Peyer's patch (tissue), 4 donors: ENCODE results near the gene VGLL4.

Experiments
- POLR2A ChIP-seq, 2 donors: fragments of 450-650 bp; IDR thresholded peaks; one replicate each; pipeline ENCODE4 v1.5.1; 2017; ENCODE audit warnings: antibody characterized with exemption in 2 of 2, mild to moderate bottlenecking in 2 of 2, moderate library complexity in 2 of 2
- TF ChIP-seq, protein P1 (sequence below), 6 experiments: fragments of 450-650 bp in 4 of 6; fragments of 200-600 bp in 2 of 6; sonication (generic) in 1 of 6; IDR thresholded peaks; one replicate each; pipeline ENCODE4 v1.5.1; 2017 to 2019; ENCODE audit warnings: antibody characterized with exemption in 6 of 6, mild to moderate bottlenecking in 3 of 6, moderate library complexity in 1 of 6

- TF ChIP-seq, protein P1, sequence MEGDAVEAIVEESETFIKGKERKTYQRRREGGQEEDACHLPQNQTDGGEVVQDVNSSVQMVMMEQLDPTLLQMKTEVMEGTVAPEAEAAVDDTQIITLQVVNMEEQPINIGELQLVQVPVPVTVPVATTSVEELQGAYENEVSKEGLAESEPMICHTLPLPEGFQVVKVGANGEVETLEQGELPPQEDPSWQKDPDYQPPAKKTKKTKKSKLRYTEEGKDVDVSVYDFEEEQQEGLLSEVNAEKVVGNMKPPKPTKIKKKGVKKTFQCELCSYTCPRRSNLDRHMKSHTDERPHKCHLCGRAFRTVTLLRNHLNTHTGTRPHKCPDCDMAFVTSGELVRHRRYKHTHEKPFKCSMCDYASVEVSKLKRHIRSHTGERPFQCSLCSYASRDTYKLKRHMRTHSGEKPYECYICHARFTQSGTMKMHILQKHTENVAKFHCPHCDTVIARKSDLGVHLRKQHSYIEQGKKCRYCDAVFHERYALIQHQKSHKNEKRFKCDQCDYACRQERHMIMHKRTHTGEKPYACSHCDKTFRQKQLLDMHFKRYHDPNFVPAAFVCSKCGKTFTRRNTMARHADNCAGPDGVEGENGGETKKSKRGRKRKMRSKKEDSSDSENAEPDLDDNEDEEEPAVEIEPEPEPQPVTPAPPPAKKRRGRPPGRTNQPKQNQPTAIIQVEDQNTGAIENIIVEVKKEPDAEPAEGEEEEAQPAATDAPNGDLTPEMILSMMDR (IDR thresholded peaks at IDR 0.05) = no peak
- TF ChIP-seq POLR2A (IDR thresholded peaks at IDR 0.05) = no peak
Observed at GRCh38 chr3:11566478-11566877, 77.2 kb downstream of the VGLL4 start.
